GM21528 (cell line): Measurements from ENCODE around the gene TRAPPC2L.
"Not testable (repeated sequence)": the region's sequence is repeated elsewhere in the genome, so short reads cannot be mapped to it uniquely, and the experiment has no call there.

Source experiments
- ATAC-seq: cut with Tn5 transposase; IDR thresholded peaks from one replicate; pipeline ENCODE4 v1.9.1; 2021; ENCODE audit warnings: mild to moderate bottlenecking, moderate library complexity; ENCODE audit not compliant: unreplicated experiment, low FRiP score

TRAPPC2L gene

GRCh38 chr16:88817785-88818574 lies 38.9 kb upstream of the TRAPPC2L start:
- no peak for ATAC-seq

- no peak for ATAC-seq
Observed at GRCh38 chr16:88818575-88818874, 38.4 kb upstream of the TRAPPC2L start.

GRCh38 chr16:88819126-88819525 lies 37.8 kb upstream of the TRAPPC2L start:
- ATAC-seq = no peak

GRCh38 chr16:88820385-88821025 lies 36.4 kb upstream of the TRAPPC2L start:
- ATAC-seq = no peak

- ATAC-seq = no peak
Observed at GRCh38 chr16:88821168-88821850, 35.6 kb upstream of the TRAPPC2L start.

- no peak for ATAC-seq
Observed at GRCh38 chr16:88822281-88823040, 34.5 kb upstream of the TRAPPC2L start.

- not testable (repeated sequence) for ATAC-seq
Observed at GRCh38 chr16:88823646-88824045, 33.3 kb upstream of the TRAPPC2L start.

- ATAC-seq = no peak
Observed at GRCh38 chr16:88824256-88825077, 32.5 kb upstream of the TRAPPC2L start.

- no peak for ATAC-seq
Observed at GRCh38 chr16:88825146-88825545, 31.8 kb upstream of the TRAPPC2L start.

- ATAC-seq = no peak
Observed at GRCh38 chr16:88826070-88826840, 30.7 kb upstream of the TRAPPC2L start.

- no peak for ATAC-seq
Observed at GRCh38 chr16:88827727-88828126, 29.2 kb upstream of the TRAPPC2L start.

GRCh38 chr16:88828711-88829110 lies 28.2 kb upstream of the TRAPPC2L start:
- no peak for ATAC-seq

- ATAC-seq = no peak
Observed at GRCh38 chr16:88830258-88830657, 26.7 kb upstream of the TRAPPC2L start.

GRCh38 chr16:88830783-88831182 lies 26.1 kb upstream of the TRAPPC2L start:
- no peak for ATAC-seq

- no peak for ATAC-seq
Observed at GRCh38 chr16:88831838-88832237, 25.1 kb upstream of the TRAPPC2L start.

- ATAC-seq = no peak
Observed at GRCh38 chr16:88833086-88833485, 23.8 kb upstream of the TRAPPC2L start.

GRCh38 chr16:88834670-88835069 lies 22.3 kb upstream of the TRAPPC2L start:
- no peak for ATAC-seq

GRCh38 chr16:88835383-88835782 lies 21.5 kb upstream of the TRAPPC2L start:
- ATAC-seq = no peak

- no peak for ATAC-seq
Observed at GRCh38 chr16:88835818-88836217, 21.1 kb upstream of the TRAPPC2L start.
